Fibroblast of lung (primary cell): Measurements from ENCODE around the gene S100A12. TPM values are rescaled to one million over a fixed set of nuclear protein-coding genes. Genes with fewer than 3 reads are reported as not detected.

ENCODE experiments used
- DNase-seq, 2 donors: peaks; one replicate each; pipeline versions ENCODE4 v3.0.0 to v3.0.0-alpha.2; 2010; ENCODE audit warnings: low read depth in 2 of 2
- H2AFZ ChIP-seq: 2 replicates; pipeline ENCODE4 v1.5.1; 2012; ENCODE audit warnings: low read length, control low read depth, inconsistent platforms
- H3K27ac ChIP-seq: 2 replicates; pipeline ENCODE4 v1.5.1; 2011; ENCODE audit warnings: low read length, control low read depth; ENCODE audit not compliant: insufficient read depth
- H3K27me3 ChIP-seq: 2 replicates; pipeline ENCODE4 v1.5.1; 2011; ENCODE audit warnings: mild to moderate bottlenecking, low read length; ENCODE audit not compliant: control insufficient read depth, insufficient read depth
- H3K36me3 ChIP-seq: 2 replicates; pipeline ENCODE4 v1.5.1; 2011; ENCODE audit warnings: low read length; ENCODE audit not compliant: control insufficient read depth, insufficient read depth
- H3K4me1 ChIP-seq: 2 replicates; pipeline ENCODE4 v1.5.1; 2011; ENCODE audit warnings: low read length; ENCODE audit not compliant: control insufficient read depth, insufficient read depth; ENCODE audit errors: extremely low read depth
- H3K4me2 ChIP-seq: 2 replicates; pipeline ENCODE4 v1.5.1; 2011; ENCODE audit warnings: low read length, control low read depth; ENCODE audit not compliant: insufficient read depth; ENCODE audit errors: extremely low read depth
- H3K4me3 ChIP-seq, 4 experiments: fragments of 200-600 bp in 1 of 4; sonication (generic) in 1 of 4; replicated peaks in 1 of 4; 2 replicates each; pipeline ENCODE4 v1.5.1; 2011 to 2016; ENCODE audit warnings: low read length in 4 of 4, low read depth in 3 of 4, mild to moderate bottlenecking in 3 of 4, control low read depth in 2 of 4, inconsistent platforms in 1 of 4, mixed read lengths in 1 of 4; ENCODE audit not compliant: insufficient read depth in 1 of 4; ENCODE audit errors: control extremely low read depth in 1 of 4
- H3K79me2 ChIP-seq: 2 replicates; pipeline ENCODE4 v1.5.1; 2012; ENCODE audit warnings: mild to moderate bottlenecking, low read length, inconsistent platforms; ENCODE audit not compliant: control insufficient read depth, insufficient read depth
- H3K9ac ChIP-seq: 2 replicates; pipeline ENCODE4 v1.5.1; 2011; ENCODE audit warnings: mild to moderate bottlenecking, low read length, control low read depth; ENCODE audit not compliant: insufficient read depth
- H3K9me3 ChIP-seq: 2 replicates; pipeline ENCODE4 v1.5.1; 2012; ENCODE audit warnings: low read depth, low read length; ENCODE audit not compliant: control insufficient read depth, insufficient read depth
- H4K20me1 ChIP-seq: 2 replicates; pipeline ENCODE4 v1.5.1; 2011; ENCODE audit warnings: low read length; ENCODE audit not compliant: control insufficient read depth, insufficient read depth; ENCODE audit errors: extremely low read depth
- EZH2 ChIP-seq: IDR thresholded peaks from 2 replicates; pipeline ENCODE4 v1.5.1; 2012; ENCODE audit warnings: low read length, control low read depth, mild to moderate bottlenecking; ENCODE audit errors: missing control alignments
- polyA plus RNA-seq, 2 donors: library from polyadenylated mRNA; depleted of rRNA in 1 of 2; stranded (reverse) in 1 of 2; unstranded in 1 of 2; fragments of >200 nt; gene quantifications; 2 replicates each; pipeline ENCODE4 v1.2.1, GENCODE V29; 2011 to 2012; ENCODE audit warnings: missing spikeins in 1 of 2
- total RNA-seq: library from RNA; depleted of rRNA; stranded (reverse); fragments of >200 nt; gene quantifications from 2 replicates; pipeline ENCODE4 v1.2.1, GENCODE V29; 2014
- TF ChIP-seq, protein P1 (sequence below), 2 donors: IDR thresholded peaks in 1 of 2; conservative IDR thresholded peaks in 1 of 2; 1 replicate in 1 of 2; 2 replicates in 1 of 2; pipeline ENCODE4 v1.5.1; 2011 to 2012; ENCODE audit warnings: low read length in 2 of 2, control low read depth in 1 of 2, inconsistent platforms in 1 of 2, low read depth in 1 of 2, mild to moderate bottlenecking in 1 of 2

S100A12 gene
- total and polyA plus RNA-seq, 2 donors (not counting 1 experiment from before 2014, with no cell fraction given) = not detected

GRCh38 chr1:153360190-153360589, 15.2 kb downstream of the S100A12 start:
- no peak overlapping the region for H3K4me3 ChIP-seq
- H3K9ac ChIP-seq = no peak overlapping the region
- no peak overlapping the region for H3K4me2 ChIP-seq
- TF ChIP-seq, protein P1, sequence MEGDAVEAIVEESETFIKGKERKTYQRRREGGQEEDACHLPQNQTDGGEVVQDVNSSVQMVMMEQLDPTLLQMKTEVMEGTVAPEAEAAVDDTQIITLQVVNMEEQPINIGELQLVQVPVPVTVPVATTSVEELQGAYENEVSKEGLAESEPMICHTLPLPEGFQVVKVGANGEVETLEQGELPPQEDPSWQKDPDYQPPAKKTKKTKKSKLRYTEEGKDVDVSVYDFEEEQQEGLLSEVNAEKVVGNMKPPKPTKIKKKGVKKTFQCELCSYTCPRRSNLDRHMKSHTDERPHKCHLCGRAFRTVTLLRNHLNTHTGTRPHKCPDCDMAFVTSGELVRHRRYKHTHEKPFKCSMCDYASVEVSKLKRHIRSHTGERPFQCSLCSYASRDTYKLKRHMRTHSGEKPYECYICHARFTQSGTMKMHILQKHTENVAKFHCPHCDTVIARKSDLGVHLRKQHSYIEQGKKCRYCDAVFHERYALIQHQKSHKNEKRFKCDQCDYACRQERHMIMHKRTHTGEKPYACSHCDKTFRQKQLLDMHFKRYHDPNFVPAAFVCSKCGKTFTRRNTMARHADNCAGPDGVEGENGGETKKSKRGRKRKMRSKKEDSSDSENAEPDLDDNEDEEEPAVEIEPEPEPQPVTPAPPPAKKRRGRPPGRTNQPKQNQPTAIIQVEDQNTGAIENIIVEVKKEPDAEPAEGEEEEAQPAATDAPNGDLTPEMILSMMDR (conservative IDR thresholded peaks at IDR 0.05 in 1 of 2, IDR thresholded peaks at IDR 0.05 in 1 of 2; ENCODE audit: low read depth in 1 of 2, low read length in 2 of 2) = no peak
- no peak for TF ChIP-seq EZH2
- H3K36me3 ChIP-seq = no peaks in the 10 kb centered on the region
- no peaks in the 10 kb centered on the region for H3K9me3 ChIP-seq
- no peak overlapping the region for H3K27ac ChIP-seq
- H2AFZ ChIP-seq = no peak overlapping the region
- H3K27me3 ChIP-seq = peaks cover 2% of the 10 kb centered on the region
- H3K79me2 ChIP-seq = no peaks in the 10 kb centered on the region
- DNase-seq = no peak
- H4K20me1 ChIP-seq = no peaks in the 10 kb centered on the region
- no peaks in the 10 kb centered on the region for H3K4me1 ChIP-seq

DNA sequence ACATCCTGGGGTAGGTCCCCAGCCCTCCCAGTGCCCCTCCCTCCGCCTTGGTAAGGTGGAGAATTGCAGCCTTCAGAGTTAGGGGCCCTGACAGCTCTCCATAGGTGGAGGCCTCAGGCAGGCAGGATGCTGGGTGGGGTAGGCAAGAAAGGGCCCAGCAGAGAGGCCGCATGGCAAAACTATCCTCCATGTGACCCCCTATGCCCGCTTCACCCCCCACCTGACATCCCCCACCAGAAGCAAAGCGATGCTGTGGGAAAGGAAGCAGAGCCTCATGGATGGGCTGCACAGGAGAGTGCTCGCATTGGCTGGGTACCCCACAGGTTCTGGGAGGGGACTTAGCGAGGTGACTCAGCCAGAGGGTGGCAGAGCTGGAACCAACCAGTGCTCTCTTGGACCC, 16.2 kb downstream of the S100A12 start:
- Histone ChIP-seq H3K9ac (no peak overlapping the region), H3K4me2 (no peak overlapping the region), H3K4me1 (no peaks in the 10 kb centered on the region), H3K79me2 (no peaks in the 10 kb centered on the region), H3K4me3 (no peak overlapping the region), H2AFZ (no peak overlapping the region), H4K20me1 (no peaks in the 10 kb centered on the region), H3K9me3 (no peaks in the 10 kb centered on the region), H3K27me3 (peaks cover 2% of the 10 kb centered on the region), H3K27ac (no peak overlapping the region), H3K36me3 (no peaks in the 10 kb centered on the region)
- no peak for DNase-seq
- TF ChIP-seq, protein P1 (conservative IDR thresholded peaks at IDR 0.05 in 1 of 2, IDR thresholded peaks at IDR 0.05 in 1 of 2; ENCODE audit: low read depth in 1 of 2, low read length in 2 of 2) = no peak
- no peak for TF ChIP-seq EZH2

- no peaks in the 10 kb centered on the region for H3K9me3 ChIP-seq
- peaks cover 2% of the 10 kb centered on the region for H3K27me3 ChIP-seq
- H3K4me3 ChIP-seq = no peak overlapping the region
- no peak overlapping the region for H2AFZ ChIP-seq
- H4K20me1 ChIP-seq = no peaks in the 10 kb centered on the region
- no peak for TF ChIP-seq EZH2
- TF ChIP-seq, protein P1 (conservative IDR thresholded peaks at IDR 0.05 in 1 of 2, IDR thresholded peaks at IDR 0.05 in 1 of 2; ENCODE audit: low read depth in 1 of 2, low read length in 2 of 2) = no peak
- no peaks in the 10 kb centered on the region for H3K79me2 ChIP-seq
- no peak overlapping the region for H3K4me2 ChIP-seq
- H3K36me3 ChIP-seq = no peaks in the 10 kb centered on the region
- DNase-seq = no peak
- H3K4me1 ChIP-seq = no peaks in the 10 kb centered on the region
- H3K27ac ChIP-seq = no peak overlapping the region
- H3K9ac ChIP-seq = no peak overlapping the region
These were observed 16.8 kb downstream of the S100A12 start for GRCh38 chr1:153358691-153358975.
